Measurements from ENCODE around the gene ARPC1B. TPM values are rescaled to one million over a fixed set of nuclear protein-coding genes. Genes with fewer than 3 reads are reported as not detected.

The ARPC1B gene
- total and polyA plus RNA-seq, 9 donors = 39.6 to 66.7 (median 50.9) TPM

- H3K27ac ChIP-seq (ENCODE audit: low read length) = no peak overlapping the region
- no peak for DNase-seq
- peaks cover 66% of the 10 kb centered on the region for H3K36me3 ChIP-seq (ENCODE audit: control insufficient read depth, insufficient read depth, low read length)
- no peaks in the 10 kb centered on the region for H3K27me3 ChIP-seq (ENCODE audit: control insufficient read depth, insufficient read depth, low read length)
- WGBS (ENCODE audit: insufficient coverage) = 82% methylated on average over 12 of the region's 14 CpGs
- H3K9me3 ChIP-seq (replicated peaks; ENCODE audit: control insufficient read depth, low read depth, low read length) = no peaks in the 10 kb centered on the region
- H3K4me3 ChIP-seq (ENCODE audit: low read length) = no peak overlapping the region
- peaks cover 17% of the 10 kb centered on the region for H3K4me1 ChIP-seq (ENCODE audit: control insufficient read depth, insufficient read depth, low read length)
Observed at GRCh38 chr7:99395616-99396327, 21.2 kb downstream of the ARPC1B start.

GRCh38 chr7:99396418-99397296 lies 22.1 kb downstream of the ARPC1B start:
- H3K36me3 ChIP-seq (ENCODE audit: control insufficient read depth, insufficient read depth, low read length) = peaks cover 64% of the 10 kb centered on the region
- H3K4me1 ChIP-seq (ENCODE audit: control insufficient read depth, insufficient read depth, low read length) = peaks cover 17% of the 10 kb centered on the region
- H3K4me3 ChIP-seq (ENCODE audit: low read length) = no peak overlapping the region
- no peak for DNase-seq
- H3K27me3 ChIP-seq (ENCODE audit: control insufficient read depth, insufficient read depth, low read length) = no peaks in the 10 kb centered on the region
- H3K9me3 ChIP-seq (replicated peaks; ENCODE audit: control insufficient read depth, low read depth, low read length) = no peaks in the 10 kb centered on the region
- H3K27ac ChIP-seq (ENCODE audit: low read length) = no peak overlapping the region
- WGBS (ENCODE audit: insufficient coverage) = 72% methylated on average over 6 of the region's 21 CpGs

GRCh38 chr7:99397297-99397983 lies 22.9 kb downstream of the ARPC1B start:
- WGBS (ENCODE audit: insufficient coverage) = 89% methylated on average over 15 of the region's 18 CpGs
- Histone ChIP-seq H3K4me3 (ENCODE audit: low read length) (no peak overlapping the region), H3K27ac (ENCODE audit: low read length) (no peak overlapping the region)

GRCh38 chr7:99398891-99399445 lies 24.4 kb downstream of the ARPC1B start:
- 94% methylated on average over 4 of the region's 5 CpGs for WGBS (ENCODE audit: insufficient coverage)
- DNase-seq = no peak
- Histone ChIP-seq H3K9me3 (replicated peaks; ENCODE audit: control insufficient read depth, low read depth, low read length) (no peaks in the 10 kb centered on the region), H3K27me3 (ENCODE audit: control insufficient read depth, insufficient read depth, low read length) (no peaks in the 10 kb centered on the region), H3K4me1 (ENCODE audit: control insufficient read depth, insufficient read depth, low read length) (peaks cover 1% of the 10 kb centered on the region), H3K4me3 (ENCODE audit: low read length) (no peak overlapping the region), H3K36me3 (ENCODE audit: control insufficient read depth, insufficient read depth, low read length) (peaks cover 79% of the 10 kb centered on the region), H3K27ac (ENCODE audit: low read length) (no peak overlapping the region)

More at GRCh38 chr7:99397297-99397983, 22.9 kb downstream of the ARPC1B start:
- Histone ChIP-seq H3K36me3 (ENCODE audit: control insufficient read depth, insufficient read depth, low read length) (peaks cover 68% of the 10 kb centered on the region), H3K9me3 (replicated peaks; ENCODE audit: control insufficient read depth, low read depth, low read length) (no peaks in the 10 kb centered on the region), H3K27me3 (ENCODE audit: control insufficient read depth, insufficient read depth, low read length) (no peaks in the 10 kb centered on the region), H3K4me1 (ENCODE audit: control insufficient read depth, insufficient read depth, low read length) (peaks cover 15% of the 10 kb centered on the region)
- no peak for DNase-seq

- 69% methylated on average over 4 of the region's 6 CpGs for WGBS (ENCODE audit: insufficient coverage)
- H3K27ac ChIP-seq (ENCODE audit: low read length) = no peak overlapping the region
- peaks cover 2% of the 10 kb centered on the region for H3K4me1 ChIP-seq (ENCODE audit: control insufficient read depth, insufficient read depth, low read length)
- no peak overlapping the region for H3K4me3 ChIP-seq (ENCODE audit: low read length)
- no peak for DNase-seq
- H3K36me3 ChIP-seq (ENCODE audit: control insufficient read depth, insufficient read depth, low read length) = peaks cover 81% of the 10 kb centered on the region
- no peaks in the 10 kb centered on the region for H3K9me3 ChIP-seq (replicated peaks; ENCODE audit: control insufficient read depth, low read depth, low read length)
- H3K27me3 ChIP-seq (ENCODE audit: control insufficient read depth, insufficient read depth, low read length) = no peaks in the 10 kb centered on the region
Observed at GRCh38 chr7:99399597-99399996, 25.1 kb downstream of the ARPC1B start.

GRCh38 chr7:99402854-99403253 lies 28.3 kb downstream of the ARPC1B start:
- H3K4me3 ChIP-seq (ENCODE audit: low read length) = no peak overlapping the region
- no peak overlapping the region for H3K27ac ChIP-seq (ENCODE audit: low read length)
- WGBS (ENCODE audit: insufficient coverage) = 93% methylated on average over 2 of the region's 3 CpGs
- peaks cover 64% of the 10 kb centered on the region for H3K36me3 ChIP-seq (ENCODE audit: control insufficient read depth, insufficient read depth, low read length)
- H3K27me3 ChIP-seq (ENCODE audit: control insufficient read depth, insufficient read depth, low read length) = no peaks in the 10 kb centered on the region
- peaks cover 15% of the 10 kb centered on the region for H3K4me1 ChIP-seq (ENCODE audit: control insufficient read depth, insufficient read depth, low read length)
- DNase-seq = no peak
- no peaks in the 10 kb centered on the region for H3K9me3 ChIP-seq (replicated peaks; ENCODE audit: control insufficient read depth, low read depth, low read length)

- 87% methylated on average over 5 of the region's 5 CpGs for WGBS (ENCODE audit: insufficient coverage)
- DNase-seq = no peak
- Histone ChIP-seq H3K27me3 (ENCODE audit: control insufficient read depth, insufficient read depth, low read length) (no peaks in the 10 kb centered on the region), H3K4me1 (ENCODE audit: control insufficient read depth, insufficient read depth, low read length) (peaks cover 15% of the 10 kb centered on the region), H3K36me3 (ENCODE audit: control insufficient read depth, insufficient read depth, low read length) (peaks cover 55% of the 10 kb centered on the region), H3K4me3 (ENCODE audit: low read length) (no peak overlapping the region), H3K9me3 (replicated peaks; ENCODE audit: control insufficient read depth, low read depth, low read length) (no peaks in the 10 kb centered on the region), H3K27ac (ENCODE audit: low read length) (no peak overlapping the region)
Observed at GRCh38 chr7:99403764-99404163, 29.2 kb downstream of the ARPC1B start.

- H3K27ac ChIP-seq (ENCODE audit: low read length) = no peak overlapping the region
- H3K27me3 ChIP-seq (ENCODE audit: control insufficient read depth, insufficient read depth, low read length) = no peaks in the 10 kb centered on the region
- H3K4me1 ChIP-seq (ENCODE audit: control insufficient read depth, insufficient read depth, low read length) = peaks cover 16% of the 10 kb centered on the region
- no peak overlapping the region for H3K4me3 ChIP-seq (ENCODE audit: low read length)
- peaks cover 49% of the 10 kb centered on the region for H3K36me3 ChIP-seq (ENCODE audit: control insufficient read depth, insufficient read depth, low read length)
- WGBS (ENCODE audit: insufficient coverage) = 77% methylated on average over 18 of the region's 18 CpGs
- DNase-seq = no peak
- H3K9me3 ChIP-seq (replicated peaks; ENCODE audit: control insufficient read depth, low read depth, low read length) = no peaks in the 10 kb centered on the region
Observed at GRCh38 chr7:99404235-99404976, 29.9 kb downstream of the ARPC1B start.

- no peaks in the 10 kb centered on the region for H3K9me3 ChIP-seq (replicated peaks; ENCODE audit: control insufficient read depth, low read depth, low read length)
- peaks cover 44% of the 10 kb centered on the region for H3K36me3 ChIP-seq (ENCODE audit: control insufficient read depth, insufficient read depth, low read length)
- no peak overlapping the region for H3K4me3 ChIP-seq (ENCODE audit: low read length)
- DNase-seq = no peak
- H3K27ac ChIP-seq (ENCODE audit: low read length) = no peak overlapping the region
- WGBS (ENCODE audit: insufficient coverage) = 88% methylated on average over 10 of the region's 10 CpGs
- H3K27me3 ChIP-seq (ENCODE audit: control insufficient read depth, insufficient read depth, low read length) = no peaks in the 10 kb centered on the region
- peaks cover 21% of the 10 kb centered on the region for H3K4me1 ChIP-seq (ENCODE audit: control insufficient read depth, insufficient read depth, low read length)
Observed at GRCh38 chr7:99404977-99405320, 30.4 kb downstream of the ARPC1B start.

Measured in muscle of leg (tissue), 11 donors.